Activated naive CD8-positive, alpha-beta T cell treated with anti-CD3 and anti-CD28 coated beads, Interleukin-2, amount 10 ng/mL, durations not matched to agents 7 days and 5 days (primary cell): ENCODE measurements around the gene WWTR1. TPM values are rescaled to one million over a fixed set of nuclear protein-coding genes. Genes with fewer than 3 reads are reported as not detected.

Experiments used
- ATAC-seq: fragments of 150-1000 bp; cut with Tn5 transposase; one replicate; pipeline ENCODE4 v1.10.0; 2021; ENCODE audit warnings: low read depth, moderate library complexity
- POLR2A ChIA-PET: fragments of 350-600 bp; sonication (Branson Sonifier 250); formaldehyde crosslinking; loops from one replicate; lab custom pipeline; 2021; ENCODE audit warnings: antibody characterized with exemption; lab: Charles Lee
- DNase-seq: peaks from one replicate; pipeline ENCODE4 v3.0.0; 2021
- H3K27ac Mint-ChIP-seq: one replicate; pipeline ENCODE4 v1.8.0; 2022; ENCODE audit warnings: mild to moderate bottlenecking, mixed read lengths
- H3K27me3 Mint-ChIP-seq: one replicate; pipeline ENCODE4 v1.8.0; 2022; ENCODE audit warnings: mild to moderate bottlenecking, moderate library complexity, mixed read lengths
- H3K36me3 Mint-ChIP-seq: one replicate; pipeline ENCODE4 v1.8.0; 2021; ENCODE audit warnings: mild to moderate bottlenecking, mixed read lengths
- H3K4me1 Mint-ChIP-seq: one replicate; pipeline ENCODE4 v1.8.0; 2021; ENCODE audit warnings: mixed read lengths
- H3K4me3 Mint-ChIP-seq: one replicate; pipeline ENCODE4 v1.8.0; 2022; ENCODE audit warnings: mild to moderate bottlenecking, moderate library complexity, mixed read lengths
- H3K9me3 Mint-ChIP-seq: one replicate; pipeline ENCODE4 v1.8.0; 2021; ENCODE audit warnings: mixed read lengths
- total RNA-seq, 2 experiments: library from RNA; stranded (reverse); gene quantifications; one replicate each; pipeline ENCODE4 v1.2.3, GENCODE V29; 2021

WWTR1 gene
- total RNA-seq, 2 experiments from 2014 or later, result 0.55 to 0.79 TPM

DNA sequence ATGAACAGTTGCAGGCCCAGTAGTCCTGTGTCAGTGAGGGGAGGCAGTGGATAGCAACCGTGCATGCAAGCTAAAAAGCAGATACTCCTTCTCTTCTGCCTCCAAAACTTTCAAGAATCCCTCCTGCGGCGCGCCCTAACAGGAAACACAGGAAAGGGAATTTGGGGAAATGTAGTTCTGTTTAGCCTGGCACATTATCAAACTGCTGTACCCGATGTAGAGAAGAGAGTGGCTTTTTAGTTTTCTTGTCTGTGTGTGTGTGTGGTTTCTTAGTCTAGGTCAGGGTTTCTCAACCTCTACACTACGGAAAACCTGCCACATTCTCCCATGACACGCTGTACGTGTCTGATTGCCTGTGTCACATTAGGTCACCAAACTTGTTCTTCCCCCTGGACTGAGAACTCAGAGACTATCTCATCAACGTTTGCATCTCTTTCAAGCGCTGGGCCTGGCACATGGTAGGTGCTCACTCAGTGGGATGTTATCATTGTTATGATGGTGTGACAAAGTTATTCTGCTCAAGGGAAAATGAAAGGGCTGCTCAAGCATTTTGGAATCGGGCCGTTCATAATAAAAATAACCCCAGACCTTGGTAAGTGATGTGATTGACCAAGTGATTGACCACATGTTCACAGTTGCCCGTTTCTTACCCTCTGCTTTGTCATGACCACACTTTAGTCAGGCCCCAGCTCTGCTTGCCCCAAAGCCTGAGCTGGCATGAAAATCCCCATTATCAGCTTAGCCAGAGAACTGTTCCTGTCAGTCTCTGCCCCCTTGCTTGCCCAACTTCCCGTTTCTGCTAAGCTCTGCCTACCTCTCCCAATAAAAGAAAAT lies 150.1 kb downstream of the WWTR1 start:
- peak overlapping the region; percentile 13 for H3K4me3 Mint-ChIP-seq

DNA sequence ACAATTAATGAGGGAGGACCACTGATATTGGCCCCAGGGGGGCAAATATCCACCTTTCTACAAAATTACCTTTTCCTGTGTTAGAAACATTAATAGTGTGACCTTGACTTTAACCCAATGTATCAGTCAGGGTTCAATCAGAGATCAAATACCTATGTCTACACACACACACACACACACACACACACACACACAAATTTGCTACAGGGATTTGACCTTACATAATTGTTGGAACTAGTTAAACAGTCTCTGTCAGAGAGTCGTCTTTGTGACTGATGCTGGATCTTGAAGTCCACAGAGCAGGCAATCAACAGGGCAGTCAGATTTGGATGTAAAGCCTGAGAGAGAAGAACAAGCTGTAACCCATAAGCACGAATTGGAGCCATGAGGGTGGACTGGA lies 150.9 kb downstream of the WWTR1 start:
- H3K36me3 Mint-ChIP-seq, result no peaks in the 10 kb centered on the region
- no peak overlapping the region for H3K27ac Mint-ChIP-seq
- H3K4me1 Mint-ChIP-seq, result peaks cover 10% of the 10 kb centered on the region
- POLR2A ChIA-PET, result interaction anchor here (0.6 kb wide), 1 partner anchor 24 kb away, joined by 4 read pairs; no protein-coding TSS in a partner anchor
- no peak for DNase-seq
- no peak overlapping the region for H3K4me3 Mint-ChIP-seq
- peaks cover 12% of the 10 kb centered on the region for H3K27me3 Mint-ChIP-seq
- ATAC-seq, result no peak
- H3K9me3 Mint-ChIP-seq, result no peaks in the 10 kb centered on the region

More for the DNA sequence above, 150.1 kb downstream of the WWTR1 start:
- no peak for DNase-seq
- Mint-ChIP-seq H3K36me3 (no peaks in the 10 kb centered on the region), H3K27me3 (peaks cover 15% of the 10 kb centered on the region), H3K9me3 (no peaks in the 10 kb centered on the region), H3K4me1 (peaks cover 13% of the 10 kb centered on the region), H3K27ac (no peak overlapping the region)
- POLR2A ChIA-PET, result interaction anchor here (0.6 kb wide), 1 partner anchor 23 kb away, joined by 4 read pairs; no protein-coding TSS in a partner anchor
- ATAC-seq, result peak; percentile 22

DNA sequence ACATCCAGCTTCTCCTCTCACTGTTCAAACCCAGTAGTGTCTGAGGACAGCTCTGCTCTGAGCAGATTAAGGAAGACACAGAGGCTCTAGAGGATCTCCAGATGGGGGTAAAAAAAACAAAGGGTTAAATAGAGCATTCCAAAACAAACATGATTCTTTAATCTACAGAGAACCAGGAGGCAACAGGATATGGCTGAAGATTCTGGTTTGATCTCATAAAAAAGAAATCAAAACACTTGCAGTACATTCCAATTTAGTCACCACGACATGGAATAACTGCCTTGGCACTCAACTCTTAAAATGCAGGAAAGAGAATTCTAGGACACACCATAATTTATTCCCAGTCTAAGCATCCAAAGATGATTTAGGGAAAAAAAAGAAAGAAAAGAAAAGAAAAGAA lies 151.3 kb downstream of the WWTR1 start:
- DNase-seq (no peak), ATAC-seq (no peak)

DNA sequence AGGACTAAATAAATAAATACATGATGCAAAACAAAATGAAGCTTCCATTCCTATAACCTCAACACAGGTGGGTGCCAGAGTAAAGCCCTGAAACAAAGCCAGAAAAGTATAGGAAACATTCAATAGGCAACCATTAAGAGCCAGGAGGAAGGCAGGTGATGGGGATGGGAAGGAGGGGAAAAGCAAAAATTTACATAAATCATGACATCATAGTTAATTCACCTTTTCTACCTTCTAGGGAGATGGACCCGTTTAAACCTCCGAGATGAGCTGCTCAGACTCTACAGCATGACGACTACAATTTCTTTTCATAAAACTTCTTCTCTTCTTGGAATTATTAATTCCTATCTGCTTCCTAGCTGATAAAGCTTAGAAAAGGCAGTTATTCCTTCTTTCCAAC lies 155.4 kb downstream of the WWTR1 start:
- H3K27me3 Mint-ChIP-seq, result peaks cover 14% of the 10 kb centered on the region
- ATAC-seq (no peak), DNase-seq (no peak)
- H3K4me3 Mint-ChIP-seq, result no peak overlapping the region
- no peaks in the 10 kb centered on the region for H3K9me3 Mint-ChIP-seq
- H3K36me3 Mint-ChIP-seq, result no peaks in the 10 kb centered on the region
- POLR2A ChIA-PET, result no interaction called here
- H3K27ac Mint-ChIP-seq, result no peak overlapping the region
- H3K4me1 Mint-ChIP-seq, result peaks cover 2% of the 10 kb centered on the region

More for the DNA sequence above, 151.3 kb downstream of the WWTR1 start:
- H3K27me3 Mint-ChIP-seq, result peaks cover 12% of the 10 kb centered on the region
- H3K4me3 Mint-ChIP-seq, result no peak overlapping the region
- H3K9me3 Mint-ChIP-seq, result no peaks in the 10 kb centered on the region
- peaks cover 10% of the 10 kb centered on the region for H3K4me1 Mint-ChIP-seq
- POLR2A ChIA-PET, result interaction anchor here (0.6 kb wide), 1 partner anchor 24 kb away, joined by 4 read pairs; no protein-coding TSS in a partner anchor
- H3K36me3 Mint-ChIP-seq, result no peaks in the 10 kb centered on the region
- H3K27ac Mint-ChIP-seq, result no peak overlapping the region

DNA sequence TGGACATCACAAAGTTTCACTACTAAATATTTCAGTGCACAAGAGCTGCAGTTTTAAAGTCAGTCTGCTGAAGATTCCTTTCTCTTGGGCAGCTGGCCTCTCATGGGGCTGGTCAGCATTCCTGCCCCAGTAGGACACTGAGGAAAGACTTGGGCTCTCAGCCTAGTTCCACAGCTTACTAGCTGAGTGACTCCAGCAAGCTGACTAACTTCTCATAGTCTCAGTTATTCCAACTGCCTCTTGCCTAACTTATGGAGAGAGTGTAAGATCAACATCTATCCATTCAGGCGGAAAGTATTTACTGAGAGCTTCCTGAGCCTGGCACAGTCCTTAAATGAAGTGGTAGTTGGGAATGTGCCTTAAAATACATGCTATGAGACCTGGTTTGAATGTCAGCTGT lies 156.3 kb downstream of the WWTR1 start:
- no peaks in the 10 kb centered on the region for H3K36me3 Mint-ChIP-seq
- H3K4me1 Mint-ChIP-seq, result no peaks in the 10 kb centered on the region
- ATAC-seq (no peak), DNase-seq (no peak)
- H3K27me3 Mint-ChIP-seq, result peaks cover 13% of the 10 kb centered on the region
- no peak overlapping the region for H3K27ac Mint-ChIP-seq
- no peak overlapping the region for H3K4me3 Mint-ChIP-seq
- no peaks in the 10 kb centered on the region for H3K9me3 Mint-ChIP-seq
- POLR2A ChIA-PET, result no interaction called here

DNA sequence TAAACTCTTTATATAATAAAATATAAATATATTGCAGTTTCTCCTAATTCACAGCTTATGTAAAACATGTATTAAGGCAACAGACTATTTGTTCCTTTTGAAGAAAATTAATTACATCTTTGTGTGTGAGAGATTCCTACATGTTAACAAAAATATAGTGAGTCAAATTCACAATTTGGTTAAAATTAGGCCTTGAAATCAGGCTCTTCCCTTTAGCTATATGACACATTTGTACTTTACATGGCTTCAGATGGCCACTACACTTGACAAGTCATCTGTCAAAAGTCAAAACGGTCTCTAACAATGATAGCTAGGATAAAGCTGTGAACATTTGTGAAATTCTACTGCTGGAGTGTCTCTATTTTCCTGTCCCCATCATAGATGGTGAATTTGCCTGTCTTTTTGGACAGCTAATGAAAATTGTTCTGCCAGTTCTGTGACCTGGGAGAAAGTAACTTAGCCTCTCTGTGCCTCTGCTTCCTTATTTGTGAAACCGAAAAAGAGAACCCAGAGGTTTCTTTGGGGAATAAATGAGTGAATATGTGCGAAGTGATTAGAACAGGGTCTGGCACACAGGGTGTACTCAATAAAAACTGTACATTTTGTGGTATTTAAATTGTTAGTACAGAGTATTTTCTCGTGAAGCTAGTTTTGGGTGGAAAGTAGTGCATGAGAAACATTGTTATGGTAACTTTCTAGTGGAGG lies 159.7 kb downstream of the WWTR1 start:
- POLR2A ChIA-PET, result no interaction called here
- Mint-ChIP-seq H3K9me3 (no peaks in the 10 kb centered on the region), H3K4me3 (no peak overlapping the region), H3K27me3 (peaks cover 18% of the 10 kb centered on the region), H3K27ac (no peak overlapping the region), H3K4me1 (peaks cover 2% of the 10 kb centered on the region), H3K36me3 (no peaks in the 10 kb centered on the region)
- ATAC-seq, result no peak
- DNase-seq, result no peak

DNA sequence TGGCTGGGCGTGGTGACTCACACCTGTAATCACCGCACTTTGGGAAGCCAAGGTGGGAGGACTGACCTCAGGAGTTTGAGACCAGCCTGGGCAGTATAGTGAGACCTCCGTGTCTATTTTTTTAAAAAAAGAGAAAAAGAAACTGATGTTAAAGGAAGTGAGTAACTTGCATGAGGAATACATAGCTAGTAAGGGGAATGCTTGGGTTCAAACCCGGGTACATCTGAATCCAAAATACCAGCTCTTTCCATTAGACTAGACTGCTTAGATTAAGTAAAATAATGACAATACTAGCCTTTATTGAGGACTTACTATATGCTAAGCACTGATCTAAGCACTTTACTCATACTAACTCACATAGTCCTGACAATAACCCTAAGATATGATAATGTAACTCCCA lies 160.9 kb downstream of the WWTR1 start:
- H3K27ac Mint-ChIP-seq, result no peak overlapping the region
- POLR2A ChIA-PET, result no interaction called here
- H3K4me1 Mint-ChIP-seq, result peaks cover 2% of the 10 kb centered on the region
- H3K36me3 Mint-ChIP-seq, result no peaks in the 10 kb centered on the region
- no peaks in the 10 kb centered on the region for H3K9me3 Mint-ChIP-seq
- peaks cover 15% of the 10 kb centered on the region for H3K27me3 Mint-ChIP-seq
- ATAC-seq (no peak), DNase-seq (no peak)
- no peak overlapping the region for H3K4me3 Mint-ChIP-seq

DNA sequence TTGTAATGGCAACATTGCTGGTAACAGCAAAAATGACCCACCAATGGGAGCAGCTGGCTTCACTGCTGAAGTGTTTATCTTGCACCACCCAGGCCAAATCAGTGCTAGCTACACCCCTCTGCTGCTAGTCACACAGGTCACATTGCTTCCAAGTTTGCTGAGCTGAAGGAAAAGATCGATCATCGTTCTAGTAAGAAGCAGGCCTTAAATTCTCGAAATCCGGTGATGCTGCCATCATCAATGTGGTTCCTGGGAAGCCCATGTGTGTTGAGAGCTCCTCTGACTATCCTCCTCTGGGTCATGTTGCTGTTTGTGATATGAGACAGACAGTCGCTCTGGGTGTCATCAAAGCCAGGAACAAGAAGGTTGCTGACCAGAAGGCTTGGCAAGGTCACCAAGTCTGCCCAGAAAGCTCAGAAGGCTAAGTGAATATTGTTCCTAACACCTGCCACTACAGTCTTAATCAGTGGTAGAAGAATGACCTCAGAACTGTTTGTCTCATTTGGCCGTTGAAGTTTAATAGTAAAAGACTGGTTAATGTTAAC lies 162.2 kb downstream of the WWTR1 start:
- Mint-ChIP-seq H3K4me3 (no peak overlapping the region), H3K9me3 (no peaks in the 10 kb centered on the region), H3K36me3 (no peaks in the 10 kb centered on the region), H3K4me1 (peaks cover 2% of the 10 kb centered on the region), H3K27ac (no peak overlapping the region), H3K27me3 (peaks cover 15% of the 10 kb centered on the region)
- POLR2A ChIA-PET, result no interaction called here
- no peak for DNase-seq
- no peak for ATAC-seq

DNA sequence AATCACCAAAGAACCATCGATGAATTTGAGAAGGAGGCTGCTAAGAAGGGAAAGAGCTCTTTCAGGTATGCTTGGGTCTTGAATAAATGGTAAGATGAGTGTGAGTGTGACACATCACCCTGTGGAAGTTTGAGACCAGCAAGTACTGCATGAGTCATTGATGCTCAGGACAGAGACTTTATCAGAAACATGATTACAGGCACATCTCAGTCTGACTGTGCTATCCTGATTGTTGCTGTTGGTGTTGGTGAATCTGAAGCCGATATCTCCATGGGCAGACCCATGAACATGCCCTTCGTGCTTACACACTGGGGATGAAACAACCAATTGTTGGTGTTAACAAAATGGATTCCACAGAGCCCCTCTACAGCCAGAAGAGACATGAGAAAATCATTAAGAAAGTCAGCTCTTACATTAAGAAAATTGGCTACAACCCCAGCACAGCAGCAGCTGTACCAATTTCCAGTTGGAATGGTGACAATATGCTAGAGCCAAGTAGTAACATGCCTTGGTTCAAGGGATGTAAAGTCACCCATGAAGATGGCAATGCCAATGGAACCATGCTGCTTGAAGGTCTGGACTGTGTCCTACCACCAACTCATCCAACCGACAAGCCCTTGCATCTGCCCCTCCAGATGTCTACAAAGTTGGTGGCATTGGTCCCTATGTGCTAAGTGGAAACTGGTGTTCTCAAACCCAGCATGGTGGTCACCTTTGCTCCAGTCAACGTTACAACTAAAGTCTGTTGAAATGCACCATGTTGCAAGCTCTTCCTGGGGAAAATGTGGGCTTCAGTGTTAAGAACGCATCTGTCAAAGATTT lies 162.9 kb downstream of the WWTR1 start:
- no peaks in the 10 kb centered on the region for H3K36me3 Mint-ChIP-seq
- H3K27ac Mint-ChIP-seq, result no peak overlapping the region
- no peaks in the 10 kb centered on the region for H3K9me3 Mint-ChIP-seq
- no peak for DNase-seq
- H3K4me3 Mint-ChIP-seq, result no peak overlapping the region
- POLR2A ChIA-PET, result no interaction called here
- no peak for ATAC-seq
- H3K4me1 Mint-ChIP-seq, result peaks cover 2% of the 10 kb centered on the region
- H3K27me3 Mint-ChIP-seq, result peaks cover 21% of the 10 kb centered on the region

DNA sequence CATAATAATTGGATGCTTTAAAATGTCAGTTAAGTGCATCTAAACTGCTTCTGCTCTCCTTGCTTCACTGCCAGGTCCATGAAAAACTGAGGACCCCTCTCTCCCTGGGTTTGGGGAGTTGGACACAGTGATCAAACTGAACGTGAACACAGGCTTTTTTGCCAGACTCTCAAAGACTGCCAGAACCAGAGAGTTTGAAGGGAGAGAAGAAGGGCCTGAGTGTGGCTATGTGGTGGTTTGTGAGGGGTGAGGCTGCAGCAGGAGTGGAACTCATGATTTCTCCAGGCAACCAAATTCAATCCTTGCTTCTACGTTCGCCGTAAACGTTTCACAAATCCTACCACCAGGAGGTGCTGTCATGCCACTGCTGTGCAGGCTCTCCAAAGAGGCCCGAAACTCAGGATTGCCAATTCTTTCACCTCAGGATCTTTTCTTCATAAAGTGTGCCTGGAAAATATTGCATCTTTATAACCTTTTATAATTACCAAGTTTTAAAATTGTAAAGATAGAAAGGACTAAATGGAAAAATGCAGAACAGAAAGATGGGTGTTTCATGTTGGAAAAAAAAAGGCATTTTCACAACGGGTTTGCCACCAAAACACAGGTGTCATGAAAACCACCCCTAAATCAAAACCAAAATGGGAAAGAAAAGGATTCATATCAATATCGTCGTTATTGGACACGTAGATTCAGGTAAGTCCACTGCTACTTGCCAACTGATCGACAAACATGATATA lies 163.6 kb downstream of the WWTR1 start:
- H3K27ac Mint-ChIP-seq, result no peak overlapping the region
- peaks cover 2% of the 10 kb centered on the region for H3K4me1 Mint-ChIP-seq
- ATAC-seq (no peak), DNase-seq (no peak)
- no peaks in the 10 kb centered on the region for H3K9me3 Mint-ChIP-seq
- POLR2A ChIA-PET, result no interaction called here
- peaks cover 22% of the 10 kb centered on the region for H3K27me3 Mint-ChIP-seq
- no peak overlapping the region for H3K4me3 Mint-ChIP-seq
- no peaks in the 10 kb centered on the region for H3K36me3 Mint-ChIP-seq

DNA sequence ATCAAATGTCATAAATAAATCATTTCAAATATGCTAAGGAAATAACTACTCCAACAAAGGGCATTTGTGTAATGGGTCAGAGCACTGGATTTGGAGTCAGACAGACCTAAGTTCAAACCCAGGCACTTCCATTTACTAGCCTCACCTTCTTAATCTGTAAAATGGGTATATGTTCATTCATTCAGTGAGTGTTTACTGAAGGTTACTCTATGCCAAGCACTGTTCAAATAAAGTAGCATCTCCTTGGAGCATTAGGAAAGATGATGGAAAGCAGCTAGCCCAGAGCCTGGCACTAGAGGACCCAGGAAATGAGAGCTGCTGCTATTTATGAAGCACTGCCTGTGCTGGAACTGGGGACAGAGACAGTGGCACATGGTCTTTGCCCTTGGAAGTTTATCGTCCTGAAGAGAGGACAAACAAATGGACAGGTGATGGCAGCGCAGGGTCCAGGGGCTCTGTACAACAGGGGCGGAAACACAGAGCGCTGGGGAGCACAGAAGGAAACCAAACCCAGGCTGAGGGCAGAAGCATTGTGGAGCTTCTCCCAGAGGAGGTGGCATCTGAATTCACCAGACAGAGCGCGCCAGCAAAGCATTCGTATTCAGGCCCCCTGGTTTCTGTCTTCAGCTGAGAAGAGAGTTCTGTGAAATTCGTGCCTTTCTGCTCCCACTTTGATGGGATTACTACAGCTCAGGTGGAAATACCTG lies 164.4 kb downstream of the WWTR1 start:
- Mint-ChIP-seq H3K4me1 (peaks cover 2% of the 10 kb centered on the region), H3K36me3 (no peaks in the 10 kb centered on the region), H3K9me3 (no peaks in the 10 kb centered on the region), H3K27me3 (peaks cover 19% of the 10 kb centered on the region), H3K27ac (no peak overlapping the region), H3K4me3 (no peak overlapping the region)
- no peak for ATAC-seq
- POLR2A ChIA-PET, result no interaction called here
- DNase-seq, result no peak
